Right forelimb (tissue), 1 donor: ENCODE measurements around the gene GOLGA6L25.
"Not testable (repeated sequence)": the region's sequence is repeated elsewhere in the genome, so short reads cannot be mapped to it uniquely, and the experiment has no call there.

ENCODE experiments used
- DNase-seq: peaks from one replicate; pipeline ENCODE4 v3.0.0-alpha.2; 2018

GOLGA6L25 gene

GRCh38 chr15:28553268-28553667, at the start of gene GOLGA6L25:
Gene GOLGA6L25, plus strand, starts transcription at chr15:28553568. Its CDS starts 61 bp downstream, at chr15:28553629.
- DNase-seq, result not testable (repeated sequence)

- DNase-seq, result not testable (repeated sequence)
Measured at GRCh38 chr15:28508217-28508889, 45.0 kb upstream of the GOLGA6L25 start.

- DNase-seq, result not testable (repeated sequence)
Measured at GRCh38 chr15:28514128-28514527, 39.2 kb upstream of the GOLGA6L25 start.

GRCh38 chr15:28515208-28515607, 38.2 kb upstream of the GOLGA6L25 start:
- not testable (repeated sequence) for DNase-seq

GRCh38 chr15:28532954-28533353, 20.4 kb upstream of the GOLGA6L25 start, which contains the start of gene GOLGA8G:
Gene GOLGA8G, minus strand, starts transcription at chr15:28532971. Its CDS starts 62 bp downstream, at chr15:28532909.
- DNase-seq, result not testable (repeated sequence)

- DNase-seq, result not testable (repeated sequence)
Measured at GRCh38 chr15:28573351-28573750, 20.0 kb downstream of the GOLGA6L25 start.

GRCh38 chr15:28588977-28589606, 35.7 kb downstream of the GOLGA6L25 start:
- not testable (repeated sequence) for DNase-seq

GRCh38 chr15:28589769-28590168, 36.4 kb downstream of the GOLGA6L25 start:
- not testable (repeated sequence) for DNase-seq

GRCh38 chr15:28592395-28592794, 39.0 kb downstream of the GOLGA6L25 start:
- not testable (repeated sequence) for DNase-seq

GRCh38 chr15:28593424-28594129, 40.2 kb downstream of the GOLGA6L25 start:
- not testable (repeated sequence) for DNase-seq

GRCh38 chr15:28597471-28597870, 44.1 kb downstream of the GOLGA6L25 start:
- not testable (repeated sequence) for DNase-seq

GRCh38 chr15:28598209-28598608, 44.8 kb downstream of the GOLGA6L25 start:
- not testable (repeated sequence) for DNase-seq

- DNase-seq, result not testable (repeated sequence)
Measured at GRCh38 chr15:28602152-28602551, 48.8 kb downstream of the GOLGA6L25 start.
